GM12865 (cell line): ENCODE data around the gene TSSK6.

Experiments
- DNase-seq: peaks from one replicate; pipeline ENCODE4 v3.0.0; 2010; ENCODE audit warnings: low read depth
- H3K4me3 ChIP-seq: 2 replicates; pipeline ENCODE4 v1.5.1; 2011; ENCODE audit warnings: mild to moderate bottlenecking, low read depth, low read length, control low read depth
- CTCF ChIP-seq: IDR thresholded peaks from 2 replicates; pipeline ENCODE4 v1.5.1; 2011; ENCODE audit warnings: low read length, control low read depth, low read depth, inconsistent platforms; ENCODE audit not compliant: insufficient read depth; ENCODE audit errors: missing control alignments

Gene TSSK6

DNA sequence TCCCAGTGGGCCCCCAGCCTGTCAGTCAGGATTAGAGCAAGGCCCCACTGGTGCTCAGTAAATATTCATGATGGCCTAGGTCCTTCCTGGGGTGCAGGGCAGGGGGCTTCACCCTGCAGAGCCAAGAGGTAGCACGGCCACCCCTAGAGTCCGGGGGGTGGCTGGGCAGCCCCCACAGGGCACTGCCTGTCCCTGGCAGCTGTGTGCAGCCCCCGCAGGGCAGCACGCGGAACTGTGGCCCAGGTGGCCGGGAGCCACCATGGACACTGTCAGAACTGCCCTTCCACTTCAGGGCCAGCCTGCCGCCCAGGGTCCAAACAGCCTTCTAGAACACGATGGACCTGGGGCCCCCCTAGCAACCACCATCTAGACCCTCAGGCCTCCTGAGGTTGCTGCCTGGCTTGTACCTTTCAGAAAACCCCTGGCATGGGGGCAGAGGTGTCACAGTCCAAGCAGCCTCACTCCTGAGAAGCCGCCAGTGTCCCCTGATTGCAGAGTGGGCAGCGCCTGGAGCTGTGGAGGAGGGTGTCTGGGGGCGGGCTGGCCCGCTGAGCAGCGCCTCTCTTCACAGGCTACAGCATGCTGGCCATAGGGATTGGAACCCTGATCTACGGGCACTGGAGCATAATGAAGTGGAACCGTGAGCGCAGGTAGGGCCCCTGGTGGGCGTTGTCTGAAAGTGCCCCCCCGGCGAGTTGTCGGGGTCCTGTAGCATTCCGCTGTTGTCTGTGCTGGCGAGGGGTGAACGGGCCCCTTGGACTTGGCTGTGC, 10.4 kb upstream of the TSSK6 start:
- no peak overlapping the region for H3K4me3 ChIP-seq
- no peak for DNase-seq
- no peak for TF ChIP-seq CTCF

DNA sequence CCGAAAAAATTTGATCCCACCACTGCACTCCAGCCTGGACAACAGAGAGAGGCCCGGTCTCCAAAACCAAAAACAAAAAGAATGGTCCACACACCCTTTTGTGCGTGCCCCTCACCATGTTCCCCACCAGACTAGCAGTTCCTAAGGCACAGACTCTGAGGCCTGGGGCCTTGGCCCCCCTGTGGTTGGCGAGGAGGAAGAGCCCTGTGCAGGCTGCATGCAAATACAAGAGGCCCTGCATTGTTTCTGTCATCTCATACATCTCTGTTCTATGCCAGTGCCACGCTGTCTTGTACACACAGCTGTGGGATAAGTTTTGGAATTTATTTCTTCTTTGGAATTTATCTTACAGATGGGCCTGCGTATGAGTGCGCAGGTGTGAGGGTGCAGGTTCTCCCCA, 8.7 kb upstream of the TSSK6 start:
- no peak overlapping the region for H3K4me3 ChIP-seq
- peak; percentile 47 for DNase-seq
- peak; percentile 9 for TF ChIP-seq CTCF

- no peak for DNase-seq
- H3K4me3 ChIP-seq, result no peak overlapping the region
- no peak for TF ChIP-seq CTCF
Measured at GRCh38 chr19:19523177-19523576, 7.8 kb upstream of the TSSK6 start.

DNA sequence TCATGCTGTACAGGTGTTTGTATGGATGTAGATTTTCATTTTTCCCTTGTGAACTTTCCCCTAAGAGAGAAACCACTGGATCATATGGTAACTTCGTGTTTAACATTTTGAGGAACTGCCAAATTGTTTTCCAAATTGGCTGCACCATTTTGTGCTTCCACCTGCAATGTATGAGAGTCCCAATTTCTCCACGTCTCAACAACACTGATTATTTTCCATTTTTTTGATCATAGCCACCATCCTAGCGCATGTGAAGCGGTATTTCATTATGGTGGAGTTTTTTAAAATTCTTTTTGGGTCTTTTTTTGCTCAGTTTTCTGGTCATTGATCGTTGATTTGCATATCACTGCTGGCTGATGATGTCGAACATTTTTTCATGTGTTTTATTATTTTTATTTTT, 5.6 kb upstream of the TSSK6 start:
- DNase-seq, result no peak
- no peak for TF ChIP-seq CTCF
- no peak overlapping the region for H3K4me3 ChIP-seq

DNA sequence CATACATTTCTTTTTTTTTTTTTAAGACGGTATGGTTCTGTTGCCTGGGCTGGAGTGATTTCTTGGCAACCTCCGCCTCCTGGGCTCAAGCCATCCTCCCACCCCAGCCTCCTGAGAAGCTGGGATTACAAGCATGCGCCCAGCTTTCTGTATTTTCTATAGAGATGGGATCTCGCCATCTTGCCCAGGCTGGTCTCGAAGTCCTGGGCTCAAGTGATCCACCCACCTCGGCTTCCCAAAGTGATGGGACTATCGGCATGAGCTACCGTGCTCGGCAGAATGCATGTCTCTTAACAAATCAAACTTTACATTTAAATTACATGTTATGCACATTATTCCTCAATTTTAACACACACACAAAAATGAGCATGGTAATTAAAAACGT, 1.9 kb upstream of the TSSK6 start:
- peak overlapping the region; percentile 100 for H3K4me3 ChIP-seq
- no peak for DNase-seq
- no peak for TF ChIP-seq CTCF

DNA sequence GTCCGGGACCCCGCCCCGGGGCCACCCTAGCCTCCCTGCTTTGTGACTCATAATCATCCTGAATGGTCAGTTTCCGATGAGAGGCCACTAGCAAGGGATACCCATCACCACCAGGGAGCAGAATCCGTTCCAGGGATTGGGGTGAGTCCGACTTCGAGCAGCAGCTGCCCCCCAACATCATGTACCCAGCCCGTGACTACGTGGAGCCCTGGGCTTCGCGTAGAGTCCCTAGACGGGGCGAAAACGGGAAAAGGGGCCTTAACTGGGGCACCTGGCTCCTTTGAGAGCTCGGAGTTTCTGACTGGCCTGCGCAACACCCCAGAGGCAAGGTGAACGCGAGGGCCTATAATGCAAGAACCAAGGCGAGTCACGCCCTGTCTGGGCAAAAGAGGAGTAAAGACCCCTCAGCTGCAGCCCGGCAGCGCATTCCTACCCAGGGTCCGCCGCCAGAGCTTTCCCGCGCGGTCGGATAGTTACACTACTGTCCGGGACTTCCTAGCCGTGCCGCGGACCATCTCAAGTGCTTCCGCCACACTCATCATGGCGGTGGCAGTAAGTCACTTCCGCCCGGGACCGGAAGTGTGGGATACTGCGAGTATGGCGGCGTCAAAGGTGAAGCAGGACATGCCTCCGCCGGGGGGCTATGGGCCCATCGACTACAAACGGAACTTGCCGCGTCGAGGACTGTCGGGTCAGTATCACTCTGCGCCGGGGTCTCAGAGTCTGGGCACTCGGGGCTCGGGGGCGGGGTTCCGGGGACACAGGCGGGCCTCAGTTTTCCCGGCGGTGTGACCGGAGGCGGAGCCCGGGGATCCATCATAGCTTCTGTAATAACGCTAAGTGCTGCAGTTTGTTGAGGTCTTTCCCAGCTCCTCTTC, 533 bp upstream of the TSSK6 start, which contains the start of gene NDUFA13:
Gene NDUFA13, plus strand, starts transcription at position 584 of the 878 bp plus-strand sequence. Its CDS starts 14 bp downstream, at position 598.
- H3K4me3 ChIP-seq, result peak within 1 kb of the TSS; percentile 100
- peak; percentile 97 for DNase-seq
- TF ChIP-seq CTCF, result no peak
